Gastroesophageal sphincter (tissue), 3 donors: Measurements from ENCODE around the gene SLC22A25.

Source experiments
- CTCF ChIP-seq, 4 experiments: fragments of 200-600 bp in 2 of 4; fragments of 450-650 bp in 2 of 4; sonication (generic) in 1 of 4; IDR thresholded peaks; one replicate each; pipeline ENCODE4 v1.5.1; 2017 to 2019; ENCODE audit warnings: antibody characterized with exemption in 4 of 4, mild to moderate bottlenecking in 2 of 4, moderate library complexity in 2 of 4
- EP300 ChIP-seq: sonication (generic); formaldehyde crosslinking; IDR thresholded peaks from one replicate; pipeline ENCODE4 v1.6.1; 2017; ENCODE audit warnings: antibody characterized with exemption, mild to moderate bottlenecking
- POLR2A ChIP-seq, 2 donors: fragments of 450-650 bp; IDR thresholded peaks; one replicate each; pipeline ENCODE4 v1.6.1; 2017; ENCODE audit warnings: antibody characterized with exemption in 2 of 2, mild to moderate bottlenecking in 2 of 2, moderate library complexity in 1 of 2
- POLR2AphosphoS5 ChIP-seq: sonication (generic); formaldehyde crosslinking; IDR thresholded peaks from one replicate; pipeline ENCODE4 v1.6.1; 2017; ENCODE audit warnings: antibody characterized with exemption

DNA sequence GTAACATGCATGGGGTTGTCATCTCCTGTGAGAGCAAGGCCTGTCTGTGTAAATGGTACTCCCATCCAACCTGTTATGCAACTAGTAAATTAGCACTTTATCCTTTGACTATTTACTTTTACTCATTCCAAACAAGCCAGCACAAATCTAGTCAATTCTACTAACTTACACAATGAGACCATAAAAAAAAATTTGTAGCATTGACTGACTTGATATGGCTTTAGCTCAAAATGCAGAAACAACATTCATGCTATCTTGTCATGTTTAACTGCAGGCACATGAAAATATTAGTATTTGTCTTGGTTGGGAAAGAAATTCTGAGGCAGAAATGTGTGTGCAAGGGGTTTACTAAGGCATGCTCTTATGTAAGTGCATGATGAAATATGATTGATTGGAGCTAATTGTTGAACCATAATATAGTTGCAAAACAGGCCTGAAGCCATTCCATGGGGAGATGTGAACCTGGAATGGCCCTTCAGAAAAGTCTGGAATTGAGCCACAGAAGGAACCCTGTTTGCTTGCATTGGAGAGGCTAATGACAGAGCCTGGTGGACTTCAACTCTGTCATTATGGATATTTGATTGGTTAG, 2.5 kb downstream of the SLC22A25 start:
- TF ChIP-seq CTCF (IDR thresholded peaks at IDR 0.05) (no peak), POLR2AphosphoS5 (no peak), POLR2A (IDR thresholded peaks at IDR 0.05) (no peak), EP300 (no peak)
